ENCODE data around the gene TBC1D8B. TPM values are rescaled to one million over a fixed set of nuclear protein-coding genes. Genes with fewer than 3 reads are reported as not detected.

The TBC1D8B gene
- total RNA-seq, 1 donor from 2014 or later, result 7.1 TPM

- no peaks in the 10 kb centered on the region for H3K36me3 ChIP-seq
- intact Hi-C loops (cut with DNase I), result loop anchor here (2.0 kb wide), 1 partner anchor 58 kb away; no protein-coding TSS in a partner anchor
- TF ChIP-seq CTCF (IDR thresholded peaks at IDR 0.05), result peak; percentile 42 to 79 (median 75)
- DNase-seq (ENCODE audit: low spot score in 2 of 2), result no peak
- H3K27ac ChIP-seq, result no peak overlapping the region
- no peaks in the 10 kb centered on the region for H3K9me3 ChIP-seq
- H3K27me3 ChIP-seq, result no peaks in the 10 kb centered on the region
- no peaks in the 10 kb centered on the region for H3K4me1 ChIP-seq
- no peak overlapping the region for H3K4me3 ChIP-seq
These were observed 92.0 kb downstream of the TBC1D8B start for GRCh38 chrX:106894392-106894909.

- no peak for DNase-seq (ENCODE audit: low spot score in 2 of 2)
- H3K4me1 ChIP-seq, result no peaks in the 10 kb centered on the region
- intact Hi-C loops (cut with DNase I), result loop anchor here (2.0 kb wide), 1 partner anchor 58 kb away; no protein-coding TSS in a partner anchor
- no peaks in the 10 kb centered on the region for H3K9me3 ChIP-seq
- no peaks in the 10 kb centered on the region for H3K36me3 ChIP-seq
- H3K27me3 ChIP-seq, result no peaks in the 10 kb centered on the region
- H3K27ac ChIP-seq, result no peak overlapping the region
- no peak overlapping the region for H3K4me3 ChIP-seq
- TF ChIP-seq CTCF (IDR thresholded peaks at IDR 0.05), result no peak
These were observed 92.5 kb downstream of the TBC1D8B start for GRCh38 chrX:106894978-106895452.

GRCh38 chrX:106897259-106897658 is 94.8 kb downstream of the TBC1D8B start:
- intact Hi-C loops (cut with DNase I), result no loop called here

GRCh38 chrX:106898462-106898861 is 96.0 kb downstream of the TBC1D8B start:
- Histone ChIP-seq H3K4me1 (no peaks in the 10 kb centered on the region), H3K27ac (no peak overlapping the region), H3K4me3 (no peak overlapping the region), H3K27me3 (no peaks in the 10 kb centered on the region), H3K9me3 (no peaks in the 10 kb centered on the region), H3K36me3 (no peaks in the 10 kb centered on the region)
- intact Hi-C loops (cut with DNase I), result no loop called here
- no peak for DNase-seq (ENCODE audit: low spot score in 2 of 2)
- TF ChIP-seq CTCF (IDR thresholded peaks at IDR 0.05), result peak in 1 of 3 experiments; percentile 16

More at GRCh38 chrX:106897259-106897658, 94.8 kb downstream of the TBC1D8B start:
- Histone ChIP-seq H3K9me3 (no peaks in the 10 kb centered on the region), H3K36me3 (no peaks in the 10 kb centered on the region), H3K27me3 (no peaks in the 10 kb centered on the region), H3K27ac (no peak overlapping the region), H3K4me3 (no peak overlapping the region), H3K4me1 (no peaks in the 10 kb centered on the region)
- no peak for TF ChIP-seq CTCF (IDR thresholded peaks at IDR 0.05)
- no peak for DNase-seq (ENCODE audit: low spot score in 2 of 2)

GRCh38 chrX:106899276-106899675 is 96.8 kb downstream of the TBC1D8B start:
- H3K36me3 ChIP-seq, result no peaks in the 10 kb centered on the region
- H3K4me3 ChIP-seq, result no peak overlapping the region
- no peak for TF ChIP-seq CTCF (IDR thresholded peaks at IDR 0.05)
- H3K27me3 ChIP-seq, result no peaks in the 10 kb centered on the region
- no peak overlapping the region for H3K27ac ChIP-seq
- H3K9me3 ChIP-seq, result no peaks in the 10 kb centered on the region
- no peak for DNase-seq (ENCODE audit: low spot score in 2 of 2)
- no peaks in the 10 kb centered on the region for H3K4me1 ChIP-seq
- intact Hi-C loops (cut with DNase I), result no loop called here
